GM12878 (cell line): ENCODE measurements around the gene SERPINA6. TPM values are rescaled to one million over a fixed set of nuclear protein-coding genes. Genes with fewer than 3 reads are reported as not detected.

Source experiments
- ATAC-seq: fragments of 200-7000 bp; cut with Tn5 transposase; 3 replicates; pipeline ENCODE4 v1.9.1; 2020; ENCODE audit warnings: mild to moderate bottlenecking, moderate library complexity
- BruUV-seq: library from RNA; stranded (reverse); fragments of 400-500 nt; replicated peaks from 2 replicates; lab custom pipeline; 2021; lab: Mats Ljungman, UMichigan
- CTCF ChIA-PET: fragments of 300-600 bp; sonication (Branson Sonifier 250); formaldehyde crosslinking; extraction: SDS; loops from one replicate; lab custom pipeline; 2021; ENCODE audit warnings: inconsistent platforms; lab: Yijun Ruan, JAX
- POLR2A ChIA-PET: fragments of 350-600 bp; formaldehyde crosslinking; extraction: SDS; loops from one replicate; lab custom pipeline; 2021; ENCODE audit warnings: inconsistent platforms; lab: Charles Lee
- RAD21 ChIA-PET: fragments of 300-600 bp; sonication (Branson Sonifier 250); formaldehyde crosslinking; loops from one replicate; lab custom pipeline; 2023; ENCODE audit warnings: antibody characterized with exemption; ENCODE audit not compliant: unreplicated experiment; lab: Charles Lee
- SMC1A ChIA-PET: fragments of 300-600 bp; sonication (Branson Sonifier 250); formaldehyde crosslinking; loops from one replicate; lab custom pipeline; 2023; ENCODE audit not compliant: unreplicated experiment, uncharacterized antibody; lab: Charles Lee
- DNase-seq: peaks from one replicate; pipeline ENCODE4 v3.0.0-alpha.2; 2011; ENCODE audit warnings: low read depth, low spot score
- FAIRE-seq: peaks from 3 replicates; lab custom pipeline; 2011; peaks lifted over from hg19 to GRCh38; lab: Jason Lieb, UNC
- H2AFZ ChIP-seq: 2 replicates; pipeline ENCODE4 v1.6.0; 2011; ENCODE audit warnings: low read depth, low read length, control low read depth; ENCODE audit not compliant: control insufficient read depth
- H3K27ac ChIP-seq: 2 replicates; pipeline ENCODE4 v1.5.1; 2011; ENCODE audit warnings: control low read depth; ENCODE audit not compliant: control insufficient read depth, insufficient read depth
- H3K27me3 ChIP-seq, 2 experiments: replicated peaks in 1 of 2; 2 replicates each; pipeline versions ENCODE4 v1.6.0 to v1.6.1; 2011; ENCODE audit warnings: low read length in 1 of 2; ENCODE audit not compliant: control insufficient read depth in 2 of 2, insufficient read depth in 2 of 2
- H3K36me3 ChIP-seq, 2 experiments: 2 replicates each; pipeline ENCODE4 v1.5.1; 2011; ENCODE audit warnings: low read length in 1 of 2; ENCODE audit not compliant: control insufficient read depth in 2 of 2, insufficient read depth in 2 of 2
- H3K4me1 ChIP-seq: 2 replicates; pipeline ENCODE4 v1.6.1; 2011; ENCODE audit warnings: mild to moderate bottlenecking, low read length, moderate library complexity, mixed read lengths; ENCODE audit not compliant: control insufficient read depth, insufficient read depth
- H3K4me2 ChIP-seq: 2 replicates; pipeline ENCODE4 v1.6.0; 2011; ENCODE audit warnings: control low read depth; ENCODE audit not compliant: control insufficient read depth, insufficient read depth
- H3K4me3 ChIP-seq: fragments of 200-600 bp; sonication (generic); 2 replicates; pipeline ENCODE4 v1.5.1; 2016
- H3K79me2 ChIP-seq: 2 replicates; pipeline ENCODE4 v1.6.0; 2011; ENCODE audit warnings: low read length; ENCODE audit not compliant: control insufficient read depth, insufficient read depth
- H3K9ac ChIP-seq: 2 replicates; pipeline ENCODE4 v1.8.0; 2011; ENCODE audit warnings: low read length, control low read depth, mixed read lengths; ENCODE audit not compliant: control insufficient read depth, insufficient read depth
- H3K9me3 ChIP-seq: replicated peaks from 3 replicates; pipeline ENCODE4 v1.5.1; 2011; ENCODE audit warnings: mild to moderate bottlenecking, low read length; ENCODE audit not compliant: control insufficient read depth, insufficient read depth
- H4K20me1 ChIP-seq: 2 replicates; pipeline ENCODE4 v1.6.0; 2011; ENCODE audit not compliant: control insufficient read depth, insufficient read depth
- BACH1 ChIP-seq: fragments of 450-650 bp; IDR thresholded peaks from 2 replicates; pipeline ENCODE4 v1.6.1; 2017; ENCODE audit warnings: mild to moderate bottlenecking, borderline replicate concordance
- E2F4 ChIP-seq: IDR thresholded peaks from 2 replicates; pipeline ENCODE4 v1.6.1; 2012; ENCODE audit warnings: low read depth, low read length, improper control_type of control experiment
- MYB ChIP-seq: fragments of 150-350 bp; IDR thresholded peaks from 2 replicates; pipeline ENCODE4 v1.6.1; 2014; ENCODE audit warnings: mild to moderate bottlenecking, low read depth, low read length, borderline replicate concordance
- POU2F2 ChIP-seq: IDR thresholded peaks from 3 replicates; pipeline ENCODE4 v1.6.1; 2011; ENCODE audit warnings: low read depth, mild to moderate bottlenecking, low read length, borderline replicate concordance
- SKIL ChIP-seq: fragments of 450-650 bp; IDR thresholded peaks from 2 replicates; pipeline ENCODE4 v1.6.1; 2017; ENCODE audit warnings: mild to moderate bottlenecking, low read depth, inconsistent platforms; ENCODE audit not compliant: poor library complexity, severe bottlenecking
- TCF3 ChIP-seq: IDR thresholded peaks from 2 replicates; pipeline ENCODE4 v1.6.1; 2012; ENCODE audit warnings: low read depth, mild to moderate bottlenecking, low read length, borderline replicate concordance; ENCODE audit not compliant: insufficient read depth
- TCF7 ChIP-seq: IDR thresholded peaks from 2 replicates; pipeline ENCODE4 v1.6.1; 2014; ENCODE audit warnings: antibody characterized with exemption, borderline replicate concordance
- ZNF24 ChIP-seq: fragments of 450-650 bp; IDR thresholded peaks from 2 replicates; pipeline ENCODE4 v1.6.1; 2017; ENCODE audit warnings: antibody characterized with exemption, mild to moderate bottlenecking
- WGBS: methylation state at CpG from one replicate; pipeline ENCODE4 v1.1.6; 2016; ENCODE audit warnings: low lambda C conversion rate; ENCODE audit not compliant: insufficient replicate concordance, insufficient coverage; ENCODE audit errors: missing lambda C conversion rate; 5-methylcytosine and 5-hydroxymethylcytosine counted together
- in situ Hi-C: fragments of 300-500 bp; cut with MboI; formaldehyde crosslinking; loops from 9 replicates; pipeline ENCODE4 v1.14.3; 2018; ENCODE audit warnings: mixed read lengths
- intact Hi-C: fragments of 100-400 bp; cut with micrococcal nuclease; formaldehyde crosslinking; loops from one replicate; pipeline ENCODE4 v1.14.2; 2022; ENCODE audit not compliant: unreplicated experiment
- polyA plus RNA-seq, 11 experiments: library from polyadenylated mRNA; depleted of rRNA in 4 of 11; unstranded in 6 of 11; stranded (reverse) in 5 of 11; fragments of >200 nt; fragmentation: Nextera tagmentation in 4 of 11; fragmentation: Illumina TruSeq in 1 of 11; extraction: Ambion mirVana in 4 of 11; extraction: Trizol in 1 of 11; gene quantifications; 1 replicate in 1 of 11; 2 replicates in 10 of 11; pipeline versions ENCODE4 v1.2.1 to v1.2.3, GENCODE V29; 2011 to 2016; ENCODE audit warnings: inconsistent platforms in 2 of 11, missing spikeins in 2 of 11, low read depth in 1 of 11
- total RNA-seq, 4 experiments: library from RNA; depleted of rRNA in 3 of 4; stranded (reverse); fragments of >200 nt in 3 of 4; fragmentation: Illumina TruSeq in 1 of 4; extraction: Trizol in 1 of 4; gene quantifications; 2 replicates each; pipeline versions ENCODE4 v1.2.1 to v1.2.3, GENCODE V29; 2013 to 2021
- TF ChIP-seq, protein P1 (sequence below): fragments of 450-650 bp; formaldehyde crosslinking; IDR thresholded peaks from 2 replicates; pipeline ENCODE4 v1.5.0; 2022; ENCODE audit warnings: mild to moderate bottlenecking, missing genetic modification characterization
- TF ChIP-seq, protein P2 (sequence below): IDR thresholded peaks from 2 replicates; pipeline ENCODE4 v1.6.1; 2011; ENCODE audit warnings: mild to moderate bottlenecking, low read depth, low read length, moderate library complexity; ENCODE audit not compliant: insufficient replicate concordance

The SERPINA6 gene
- total and polyA plus RNA-seq, 10 of the 15 experiments (the other 5 are each of a cell fraction or from before 2014, with no cell fraction given) = 0.11 to 0.27 (median 0.23) TPM; not detected in 7

DNA sequence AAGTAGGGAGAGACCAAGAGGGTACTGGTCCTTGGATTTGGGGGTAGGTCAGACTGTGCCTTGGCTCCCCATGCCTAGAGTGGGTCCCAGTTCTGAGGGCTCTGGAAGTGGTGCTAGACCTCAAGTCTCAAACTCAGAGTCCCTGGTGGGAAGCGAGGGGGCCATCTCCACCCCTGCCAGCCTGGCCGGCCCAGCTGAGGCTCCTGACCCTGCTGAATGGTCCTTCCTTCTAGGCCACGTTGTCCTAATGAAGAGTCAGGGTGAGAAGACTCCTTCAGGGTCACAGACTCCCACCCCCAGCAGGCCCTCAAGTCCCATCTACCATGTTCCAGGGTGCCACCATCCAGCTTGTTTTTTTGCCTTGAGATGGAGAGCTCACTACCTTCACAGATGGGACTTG is 12.9 kb downstream of the SERPINA6 start:
- H3K27me3 ChIP-seq = no peaks in the 10 kb centered on the region
- no peaks in the 10 kb centered on the region for H3K9me3 ChIP-seq
- TF ChIP-seq TCF7 (no peak), E2F4 (no peak), SKIL (no peak)
- intact Hi-C loops (no loop called here), in situ Hi-C loops (no loop called here)
- ChIA-PET RAD21 (no interaction called here), SMC1A (no interaction called here), POLR2A (no interaction called here), CTCF (no interaction called here)
- H3K79me2 ChIP-seq = no peaks in the 10 kb centered on the region
- H3K4me1 ChIP-seq = no peaks in the 10 kb centered on the region
- BruUV-seq = no TSS peak
- no peak overlapping the region for H3K27ac ChIP-seq
- no peak overlapping the region for H3K9ac ChIP-seq
- H4K20me1 ChIP-seq = no peaks in the 10 kb centered on the region
- DNase-seq (no peak), ATAC-seq (no peak), FAIRE-seq (no peak)
- H3K36me3 ChIP-seq = no peaks in the 10 kb centered on the region
- no peak overlapping the region for H2AFZ ChIP-seq
- no peak overlapping the region for H3K4me3 ChIP-seq
- no peak overlapping the region for H3K4me2 ChIP-seq
- WGBS = 19% methylated on average over 3 of the region's 3 CpGs

- no TSS peak for BruUV-seq
- ChIA-PET RAD21 (no interaction called here), CTCF (no interaction called here), POLR2A (no interaction called here), SMC1A (no interaction called here)
- no peaks in the 10 kb centered on the region for H3K27me3 ChIP-seq
- H2AFZ ChIP-seq = no peak overlapping the region
- no peak overlapping the region for H3K27ac ChIP-seq
- FAIRE-seq (no peak), DNase-seq (no peak), ATAC-seq (no peak)
- H3K79me2 ChIP-seq = no peaks in the 10 kb centered on the region
- in situ Hi-C loops = no loop called here
- no peaks in the 10 kb centered on the region for H3K36me3 ChIP-seq
- no peak overlapping the region for H3K4me3 ChIP-seq
- no peak overlapping the region for H3K9ac ChIP-seq
- H3K4me2 ChIP-seq = no peak overlapping the region
- H3K4me1 ChIP-seq = no peaks in the 10 kb centered on the region
- intact Hi-C loops = no loop called here
- WGBS = 49% methylated on average over 10 of the region's 10 CpGs
- no peaks in the 10 kb centered on the region for H4K20me1 ChIP-seq
- H3K9me3 ChIP-seq = no peaks in the 10 kb centered on the region
- TF ChIP-seq MYB (no peak), ZNF24 (no peak), BACH1 (no peak), TCF3 (no peak), POU2F2 (no peak)
- TF ChIP-seq, protein P1, sequence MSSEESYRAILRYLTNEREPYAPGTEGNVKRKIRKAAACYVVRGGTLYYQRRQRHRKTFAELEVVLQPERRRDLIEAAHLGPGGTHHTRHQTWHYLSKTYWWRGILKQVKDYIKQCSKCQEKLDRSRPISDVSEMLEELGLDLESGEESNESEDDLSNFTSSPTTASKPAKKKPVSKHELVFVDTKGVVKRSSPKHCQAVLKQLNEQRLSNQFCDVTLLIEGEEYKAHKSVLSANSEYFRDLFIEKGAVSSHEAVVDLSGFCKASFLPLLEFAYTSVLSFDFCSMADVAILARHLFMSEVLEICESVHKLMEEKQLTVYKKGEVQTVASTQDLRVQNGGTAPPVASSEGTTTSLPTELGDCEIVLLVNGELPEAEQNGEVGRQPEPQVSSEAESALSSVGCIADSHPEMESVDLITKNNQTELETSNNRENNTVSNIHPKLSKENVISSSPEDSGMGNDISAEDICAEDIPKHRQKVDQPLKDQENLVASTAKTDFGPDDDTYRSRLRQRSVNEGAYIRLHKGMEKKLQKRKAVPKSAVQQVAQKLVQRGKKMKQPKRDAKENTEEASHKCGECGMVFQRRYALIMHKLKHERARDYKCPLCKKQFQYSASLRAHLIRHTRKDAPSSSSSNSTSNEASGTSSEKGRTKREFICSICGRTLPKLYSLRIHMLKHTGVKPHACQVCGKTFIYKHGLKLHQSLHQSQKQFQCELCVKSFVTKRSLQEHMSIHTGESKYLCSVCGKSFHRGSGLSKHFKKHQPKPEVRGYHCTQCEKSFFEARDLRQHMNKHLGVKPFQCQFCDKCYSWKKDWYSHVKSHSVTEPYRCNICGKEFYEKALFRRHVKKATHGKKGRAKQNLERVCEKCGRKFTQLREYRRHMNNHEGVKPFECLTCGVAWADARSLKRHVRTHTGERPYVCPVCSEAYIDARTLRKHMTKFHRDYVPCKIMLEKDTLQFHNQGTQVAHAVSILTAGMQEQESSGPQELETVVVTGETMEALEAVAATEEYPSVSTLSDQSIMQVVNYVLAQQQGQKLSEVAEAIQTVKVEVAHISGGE (CRISPR knock-in tag) = no peak
- TF ChIP-seq, protein P2, sequence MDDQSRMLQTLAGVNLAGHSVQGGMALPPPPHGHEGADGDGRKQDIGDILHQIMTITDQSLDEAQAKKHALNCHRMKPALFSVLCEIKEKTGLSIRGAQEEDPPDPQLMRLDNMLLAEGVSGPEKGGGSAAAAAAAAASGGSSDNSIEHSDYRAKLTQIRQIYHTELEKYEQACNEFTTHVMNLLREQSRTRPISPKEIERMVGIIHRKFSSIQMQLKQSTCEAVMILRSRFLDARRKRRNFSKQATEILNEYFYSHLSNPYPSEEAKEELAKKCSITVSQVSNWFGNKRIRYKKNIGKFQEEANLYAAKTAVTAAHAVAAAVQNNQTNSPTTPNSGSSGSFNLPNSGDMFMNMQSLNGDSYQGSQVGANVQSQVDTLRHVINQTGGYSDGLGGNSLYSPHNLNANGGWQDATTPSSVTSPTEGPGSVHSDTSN = no peak
These were observed 13.4 kb downstream of the SERPINA6 start for GRCh38 chr14:94309721-94310120.
